ENCODE results near the gene DYNLT2B.
A peak's percentile ranks its signal among the peaks of the same experiment; 100 is the strongest.

The DYNLT2B gene

DNA sequence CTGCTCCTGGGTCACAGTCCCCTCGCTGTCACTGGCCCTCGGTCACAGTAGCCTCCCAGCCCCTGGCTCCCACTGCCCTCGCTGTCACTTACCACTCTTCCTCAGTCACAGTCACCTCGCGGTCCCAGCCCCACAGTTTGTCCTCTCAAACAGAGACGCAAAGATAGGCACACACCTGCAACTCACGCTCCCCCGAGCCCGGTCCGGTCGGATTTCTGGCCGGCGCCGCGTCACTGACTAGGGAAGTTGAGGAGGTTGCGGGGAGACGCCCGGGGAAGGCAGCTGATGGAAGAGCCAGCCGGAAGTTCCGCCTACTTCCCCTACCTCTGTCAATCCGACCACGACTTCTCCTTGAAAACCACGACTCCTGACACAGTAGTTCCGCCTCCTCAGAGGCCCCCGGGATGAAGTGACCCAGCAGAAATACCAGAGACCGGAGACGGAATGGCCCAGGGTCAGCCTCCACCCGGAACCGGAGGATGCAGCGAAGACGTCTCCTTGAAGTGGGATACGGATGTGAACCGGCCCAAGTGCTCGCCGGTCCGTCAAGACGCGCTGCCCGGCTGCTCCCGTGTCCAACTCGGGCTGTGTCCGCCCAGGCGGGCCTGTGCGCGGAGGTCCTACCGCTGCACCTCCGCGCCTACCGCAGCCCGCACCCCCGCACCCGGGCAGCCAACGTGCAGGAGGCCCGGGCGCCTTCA lies 30.4 kb downstream of the DYNLT2B start, which contains the start of gene PCYT1A:
TSS of gene PCYT1A (minus strand) at position 287 of the 701 bp plus-strand sequence. CDS start 17,195 bp downstream, outside the sequence.
- peaks cover 0 to 2% of the 10 kb centered on the region in 2 donors for H3K4me1 ChIP-seq (ENCODE audit: control insufficient read depth in 2 of 2, insufficient read depth in 1 of 2, low read depth in 1 of 2, low read length in 2 of 2)
- H2BK15ac ChIP-seq (ENCODE audit: low read length): no peak within 1 kb of the TSS
- H3K27me3 ChIP-seq (ENCODE audit: control insufficient read depth in 3 of 3, insufficient read depth in 3 of 3, low read depth in 1 of 3, low read length in 3 of 3): no peaks in the 10 kb centered on the region
- peaks cover 1 to 8% of the 10 kb centered on the region in 2 donors for H3K36me3 ChIP-seq (replicated peaks in 1 of 2; ENCODE audit: control insufficient read depth in 2 of 2, insufficient read depth in 2 of 2, low read length in 2 of 2)
- H2BK5ac ChIP-seq (ENCODE audit: low read length): no peak within 1 kb of the TSS
- H3K4me2 ChIP-seq (ENCODE audit: insufficient read depth, low read length, poor library complexity, severe bottlenecking): peak within 1 kb of the TSS; percentile 80
- H3K4me3 ChIP-seq (ENCODE audit: low read length in 2 of 2): peak within 1 kb of the TSS; percentile 68 to 97
- peak within 1 kb of the TSS; percentile 0 for H3K14ac ChIP-seq (ENCODE audit: low read length)
- peak; percentile 90 for DNase-seq (ENCODE audit: low spot score)
- no peaks in the 10 kb centered on the region for H3K9me3 ChIP-seq (replicated peaks in 1 of 2; ENCODE audit: control insufficient read depth in 2 of 2, insufficient read depth in 1 of 2, low read depth in 1 of 2, low read length in 2 of 2)
- no CpG with 5 or more reads among the region's 55 CpGs for WGBS, 2 donors (ENCODE audit: extremely low coverage in 2 of 2, insufficient read length in 2 of 2, insufficient replicate concordance in 1 of 2)
- no peak within 1 kb of the TSS for H2BK120ac ChIP-seq (ENCODE audit: low read depth, low read length)
- H2AK5ac ChIP-seq (ENCODE audit: low read depth, low read length): peak within 1 kb of the TSS; percentile 30
- no peak within 1 kb of the TSS for H2BK12ac ChIP-seq (ENCODE audit: low read length)
- peak within 1 kb of the TSS; percentile 95 for H3K23ac ChIP-seq (ENCODE audit: low read depth, low read length, poor library complexity)
- H3K27ac ChIP-seq (replicated peaks; ENCODE audit: low read length): peak within 1 kb of the TSS; percentile 86
- H3K9ac ChIP-seq (ENCODE audit: low read depth, low read length, poor library complexity): peak within 1 kb of the TSS; percentile 96
- H4K91ac ChIP-seq (ENCODE audit: low read depth, low read length, poor library complexity): peak within 1 kb of the TSS; percentile 90
- H3K79me1 ChIP-seq (ENCODE audit: low read depth, low read length): no peaks in the 10 kb centered on the region
- H4K8ac ChIP-seq (ENCODE audit: low read depth, low read length): no peak within 1 kb of the TSS
- no peak within 1 kb of the TSS for H3K4ac ChIP-seq (ENCODE audit: low read length)
- peak within 1 kb of the TSS; percentile 97 for H3K18ac ChIP-seq (ENCODE audit: low read length)
- H2AFZ ChIP-seq (ENCODE audit: low read length): peak within 1 kb of the TSS; percentile 84

DNA sequence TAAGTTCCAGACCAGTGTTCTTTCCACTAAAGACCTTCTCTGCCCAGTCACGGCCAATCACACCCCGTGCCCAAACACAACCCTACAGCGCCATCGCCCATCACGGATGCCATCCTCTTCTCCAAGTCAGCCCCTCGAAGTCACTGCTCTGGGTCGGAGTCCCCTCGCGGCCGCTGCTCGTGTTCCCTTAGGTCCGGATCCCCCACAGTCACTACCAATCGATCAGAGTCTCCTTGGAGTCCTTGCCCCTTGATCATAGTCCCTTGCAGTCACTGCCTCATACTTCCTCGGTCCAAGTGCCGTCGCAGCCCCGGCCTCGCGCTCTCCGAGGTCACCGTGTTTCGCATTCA lies 31.0 kb downstream of the DYNLT2B start:
- peak overlapping the region; percentile 80 for H3K4me2 ChIP-seq (ENCODE audit: insufficient read depth, low read length, poor library complexity, severe bottlenecking)
- H2BK120ac ChIP-seq (ENCODE audit: low read depth, low read length): no peak overlapping the region
- no peak overlapping the region for H4K91ac ChIP-seq (ENCODE audit: low read depth, low read length, poor library complexity)
- H3K4me3 ChIP-seq (ENCODE audit: low read length in 2 of 2): peak overlapping the region; percentile 68 to 97
- H2AFZ ChIP-seq (ENCODE audit: low read length): peak overlapping the region; percentile 84
- no peaks in the 10 kb centered on the region for H3K79me1 ChIP-seq (ENCODE audit: low read depth, low read length)
- WGBS, 2 donors (ENCODE audit: extremely low coverage in 2 of 2, insufficient read length in 2 of 2, insufficient replicate concordance in 1 of 2): no CpG with 5 or more reads among the region's 22 CpGs
- H3K27ac ChIP-seq (replicated peaks; ENCODE audit: low read length): peak overlapping the region; percentile 60
- no peaks in the 10 kb centered on the region for H3K9me3 ChIP-seq (replicated peaks in 1 of 2; ENCODE audit: control insufficient read depth in 2 of 2, insufficient read depth in 1 of 2, low read depth in 1 of 2, low read length in 2 of 2)
- peak overlapping the region; percentile 86 for H3K18ac ChIP-seq (ENCODE audit: low read length)
- no peaks in the 10 kb centered on the region for H3K27me3 ChIP-seq (ENCODE audit: control insufficient read depth in 3 of 3, insufficient read depth in 3 of 3, low read depth in 1 of 3, low read length in 3 of 3)
- no peak overlapping the region for H2BK15ac ChIP-seq (ENCODE audit: low read length)
- no peak overlapping the region for H2BK12ac ChIP-seq (ENCODE audit: low read length)
- H3K4me1 ChIP-seq (ENCODE audit: control insufficient read depth in 2 of 2, insufficient read depth in 1 of 2, low read depth in 1 of 2, low read length in 2 of 2): peaks cover 0 to 2% of the 10 kb centered on the region in 2 donors
- peak overlapping the region; percentile 0 for H3K14ac ChIP-seq (ENCODE audit: low read length)
- H3K36me3 ChIP-seq (replicated peaks in 1 of 2; ENCODE audit: control insufficient read depth in 2 of 2, insufficient read depth in 2 of 2, low read length in 2 of 2): peaks cover 0 to 5% of the 10 kb centered on the region in 2 donors
- H3K9ac ChIP-seq (ENCODE audit: low read depth, low read length, poor library complexity): peak overlapping the region; percentile 96
- no peak overlapping the region for H3K4ac ChIP-seq (ENCODE audit: low read length)
- H2AK5ac ChIP-seq (ENCODE audit: low read depth, low read length): peak overlapping the region; percentile 30
- H4K8ac ChIP-seq (ENCODE audit: low read depth, low read length): no peak overlapping the region
- H3K23ac ChIP-seq (ENCODE audit: low read depth, low read length, poor library complexity): peak overlapping the region; percentile 32
- DNase-seq (ENCODE audit: low spot score): no peak
- H2BK5ac ChIP-seq (ENCODE audit: low read length): no peak overlapping the region

DNA sequence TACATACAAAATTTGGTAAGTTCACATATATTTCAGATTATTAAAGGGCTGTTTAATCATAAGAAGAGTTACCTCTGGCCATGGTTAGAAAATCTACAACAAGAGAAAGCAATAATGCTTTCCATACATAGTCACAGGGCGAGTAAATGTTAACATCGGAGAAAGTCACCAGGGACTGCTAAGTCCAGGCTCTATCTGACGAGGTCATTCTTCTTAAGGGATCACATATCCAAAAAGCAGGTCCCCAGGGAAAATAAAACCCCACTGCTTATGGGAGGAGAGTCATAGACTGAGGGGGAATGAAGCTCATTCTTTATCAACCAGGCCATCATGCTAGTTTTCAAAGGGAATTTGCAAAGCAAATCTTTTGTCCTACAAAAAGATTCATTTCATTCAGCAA lies 33.6 kb downstream of the DYNLT2B start:
- Histone ChIP-seq H3K4me1 (ENCODE audit: control insufficient read depth in 2 of 2, insufficient read depth in 1 of 2, low read depth in 1 of 2, low read length in 2 of 2) (peaks cover 0 to 2% of the 10 kb centered on the region in 2 donors), H3K27me3 (ENCODE audit: control insufficient read depth in 3 of 3, insufficient read depth in 3 of 3, low read depth in 1 of 3, low read length in 3 of 3) (no peaks in the 10 kb centered on the region), H2AK5ac (ENCODE audit: low read depth, low read length) (no peak overlapping the region), H3K4me2 (ENCODE audit: insufficient read depth, low read length, poor library complexity, severe bottlenecking) (no peak overlapping the region), H2BK15ac (ENCODE audit: low read length) (no peak overlapping the region), H2BK5ac (ENCODE audit: low read length) (no peak overlapping the region), H3K4ac (ENCODE audit: low read length) (no peak overlapping the region), H4K8ac (ENCODE audit: low read depth, low read length) (no peak overlapping the region), H2BK12ac (ENCODE audit: low read length) (no peak overlapping the region), H3K9me3 (replicated peaks in 1 of 2; ENCODE audit: control insufficient read depth in 2 of 2, insufficient read depth in 1 of 2, low read depth in 1 of 2, low read length in 2 of 2) (no peaks in the 10 kb centered on the region), H3K79me1 (ENCODE audit: low read depth, low read length) (no peaks in the 10 kb centered on the region), H3K14ac (ENCODE audit: low read length) (no peak overlapping the region), H3K27ac (replicated peaks; ENCODE audit: low read length) (no peak overlapping the region), H3K36me3 (replicated peaks in 1 of 2; ENCODE audit: control insufficient read depth in 2 of 2, insufficient read depth in 2 of 2, low read length in 2 of 2) (peaks cover 0 to 2% of the 10 kb centered on the region in 2 donors), H4K91ac (ENCODE audit: low read depth, low read length, poor library complexity) (no peak overlapping the region), H3K23ac (ENCODE audit: low read depth, low read length, poor library complexity) (no peak overlapping the region), H2BK120ac (ENCODE audit: low read depth, low read length) (no peak overlapping the region), H2AFZ (ENCODE audit: low read length) (no peak overlapping the region), H3K18ac (ENCODE audit: low read length) (no peak overlapping the region), H3K4me3 (ENCODE audit: low read length in 2 of 2) (no peak overlapping the region), H3K9ac (ENCODE audit: low read depth, low read length, poor library complexity) (no peak overlapping the region)
- WGBS, 2 donors (ENCODE audit: extremely low coverage in 2 of 2, insufficient read length in 2 of 2, insufficient replicate concordance in 1 of 2): no CpG with 5 or more reads among the region's 3 CpGs
- no peak for DNase-seq (ENCODE audit: low spot score)

DNA sequence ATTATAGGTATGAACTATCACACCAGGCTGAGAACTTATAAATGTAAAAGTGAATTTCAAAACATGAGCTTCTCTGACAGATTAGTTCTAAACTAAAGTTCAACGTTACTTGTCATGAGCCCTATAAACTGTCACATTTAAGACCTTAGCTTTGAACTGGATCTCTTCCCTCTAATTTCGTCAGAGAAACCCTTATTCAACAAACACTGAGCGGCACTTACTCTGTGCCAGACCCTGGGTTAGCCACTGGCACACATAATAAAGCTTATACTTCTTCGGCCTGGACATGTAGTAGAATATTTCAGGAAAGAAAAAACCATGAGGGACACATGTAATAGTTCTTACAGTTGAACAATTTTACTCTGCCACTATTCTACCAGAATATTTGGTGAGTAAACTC lies 36.1 kb downstream of the DYNLT2B start:
- no peaks in the 10 kb centered on the region for H3K4me1 ChIP-seq (ENCODE audit: control insufficient read depth in 2 of 2, insufficient read depth in 1 of 2, low read depth in 1 of 2, low read length in 2 of 2)
- H3K14ac ChIP-seq (ENCODE audit: low read length): no peak overlapping the region
- no peak overlapping the region for H4K91ac ChIP-seq (ENCODE audit: low read depth, low read length, poor library complexity)
- no peak overlapping the region for H3K4ac ChIP-seq (ENCODE audit: low read length)
- H3K4me3 ChIP-seq (ENCODE audit: low read length in 2 of 2): no peak overlapping the region
- no peak overlapping the region for H3K23ac ChIP-seq (ENCODE audit: low read depth, low read length, poor library complexity)
- H3K18ac ChIP-seq (ENCODE audit: low read length): no peak overlapping the region
- H2AFZ ChIP-seq (ENCODE audit: low read length): no peak overlapping the region
- H3K27ac ChIP-seq (replicated peaks; ENCODE audit: low read length): no peak overlapping the region
- H3K79me1 ChIP-seq (ENCODE audit: low read depth, low read length): no peaks in the 10 kb centered on the region
- no peak overlapping the region for H2AK5ac ChIP-seq (ENCODE audit: low read depth, low read length)
- no peak overlapping the region for H3K9ac ChIP-seq (ENCODE audit: low read depth, low read length, poor library complexity)
- no peak overlapping the region for H2BK5ac ChIP-seq (ENCODE audit: low read length)
- DNase-seq (ENCODE audit: low spot score): no peak
- no peak overlapping the region for H2BK12ac ChIP-seq (ENCODE audit: low read length)
- WGBS, 2 donors (ENCODE audit: extremely low coverage in 2 of 2, insufficient read length in 2 of 2, insufficient replicate concordance in 1 of 2): no CpG with 5 or more reads among the region's 4 CpGs
- H3K36me3 ChIP-seq (replicated peaks in 1 of 2; ENCODE audit: control insufficient read depth in 2 of 2, insufficient read depth in 2 of 2, low read length in 2 of 2): peaks cover 0 to 2% of the 10 kb centered on the region in 2 donors
- no peaks in the 10 kb centered on the region for H3K27me3 ChIP-seq (ENCODE audit: control insufficient read depth in 3 of 3, insufficient read depth in 3 of 3, low read depth in 1 of 3, low read length in 3 of 3)
- no peak overlapping the region for H2BK15ac ChIP-seq (ENCODE audit: low read length)
- no peak overlapping the region for H4K8ac ChIP-seq (ENCODE audit: low read depth, low read length)
- no peak overlapping the region for H3K4me2 ChIP-seq (ENCODE audit: insufficient read depth, low read length, poor library complexity, severe bottlenecking)
- H3K9me3 ChIP-seq (replicated peaks in 1 of 2; ENCODE audit: control insufficient read depth in 2 of 2, insufficient read depth in 1 of 2, low read depth in 1 of 2, low read length in 2 of 2): no peaks in the 10 kb centered on the region
- H2BK120ac ChIP-seq (ENCODE audit: low read depth, low read length): no peak overlapping the region
